ENCODE results near the gene MS4A6E. TPM values are rescaled to one million over a fixed set of nuclear protein-coding genes. Genes with fewer than 3 reads are reported as not detected.

The MS4A6E gene
- total and polyA plus RNA-seq, 7 donors: 0.23 to 1.2 TPM; not detected in 5

GRCh38 chr11:60315871-60316270 is 11.2 kb upstream of the MS4A6E start:
- H3K27ac ChIP-seq: no peak overlapping the region
- no peak overlapping the region for H3K4me3 ChIP-seq
- H3K36me3 ChIP-seq: no peaks in the 10 kb centered on the region
- intact Hi-C loops (cut with DNase I): no loop called here
- H3K4me1 ChIP-seq: no peaks in the 10 kb centered on the region
- no peaks in the 10 kb centered on the region for H3K27me3 ChIP-seq
- no peak for DNase-seq
- TF ChIP-seq POLR2A (IDR thresholded peaks at IDR 0.05) (no peak), POLR2AphosphoS5 (IDR thresholded peaks at IDR 0.05) (no peak), EP300 (IDR thresholded peaks at IDR 0.05) (no peak), CTCF (IDR thresholded peaks at IDR 0.05) (no peak)
- H3K9me3 ChIP-seq: peaks cover 0 to 6% (median 2%) of the 10 kb centered on the region in 4 donors

GRCh38 chr11:60316317-60316716 is 10.7 kb upstream of the MS4A6E start:
- DNase-seq: no peak
- peaks cover 0 to 6% (median 2%) of the 10 kb centered on the region in 4 donors for H3K9me3 ChIP-seq
- H3K4me1 ChIP-seq: no peaks in the 10 kb centered on the region
- no peaks in the 10 kb centered on the region for H3K27me3 ChIP-seq
- intact Hi-C loops (cut with DNase I): no loop called here
- H3K36me3 ChIP-seq: no peaks in the 10 kb centered on the region
- WGBS, 2 donors: 33 to 65% methylated on average over 2 of the region's 2 CpGs
- no peak overlapping the region for H3K27ac ChIP-seq
- TF ChIP-seq CTCF (IDR thresholded peaks at IDR 0.05) (no peak), POLR2AphosphoS5 (IDR thresholded peaks at IDR 0.05) (no peak), EP300 (IDR thresholded peaks at IDR 0.05) (no peak), POLR2A (IDR thresholded peaks at IDR 0.05) (no peak)
- no peak overlapping the region for H3K4me3 ChIP-seq

GRCh38 chr11:60318726-60319125 is 8.3 kb upstream of the MS4A6E start:
- intact Hi-C loops (cut with DNase I): no loop called here
- Histone ChIP-seq H3K4me1 (no peaks in the 10 kb centered on the region), H3K9me3 (peaks cover 0 to 6% (median 3%) of the 10 kb centered on the region in 4 donors), H3K36me3 (no peaks in the 10 kb centered on the region), H3K27ac (no peak overlapping the region), H3K4me3 (no peak overlapping the region), H3K27me3 (no peaks in the 10 kb centered on the region)
- WGBS, 2 donors: 46 to 85% methylated on average over 2 of the region's 2 CpGs
- no peak for DNase-seq
- no peak for TF ChIP-seq EP300 (IDR thresholded peaks at IDR 0.05)
- no peak for TF ChIP-seq POLR2A (IDR thresholded peaks at IDR 0.05)
- TF ChIP-seq CTCF (IDR thresholded peaks at IDR 0.05): no peak
- no peak for TF ChIP-seq POLR2AphosphoS5 (IDR thresholded peaks at IDR 0.05)

- TF ChIP-seq POLR2AphosphoS5 (IDR thresholded peaks at IDR 0.05) (no peak), POLR2A (IDR thresholded peaks at IDR 0.05) (no peak), EP300 (IDR thresholded peaks at IDR 0.05) (no peak), CTCF (IDR thresholded peaks at IDR 0.05) (no peak)
- no peaks in the 10 kb centered on the region for H3K36me3 ChIP-seq
- H3K27ac ChIP-seq: no peak overlapping the region
- DNase-seq: no peak
- H3K4me1 ChIP-seq: no peaks in the 10 kb centered on the region
- no peaks in the 10 kb centered on the region for H3K27me3 ChIP-seq
- H3K9me3 ChIP-seq: peaks cover 0 to 6% (median 3%) of the 10 kb centered on the region in 4 donors
- no peak overlapping the region for H3K4me3 ChIP-seq
- intact Hi-C loops (cut with DNase I): no loop called here
These were observed 6.0 kb upstream of the MS4A6E start for GRCh38 chr11:60321051-60321450.

GRCh38 chr11:60328460-60328859 is 1.4 kb downstream of the MS4A6E start:
- Histone ChIP-seq H3K27ac (no peak overlapping the region), H3K4me3 (no peak overlapping the region), H3K36me3 (no peaks in the 10 kb centered on the region), H3K27me3 (no peaks in the 10 kb centered on the region), H3K9me3 (no peaks in the 10 kb centered on the region), H3K4me1 (no peaks in the 10 kb centered on the region)
- intact Hi-C loops (cut with DNase I): no loop called here
- TF ChIP-seq POLR2AphosphoS5 (IDR thresholded peaks at IDR 0.05) (no peak), CTCF (IDR thresholded peaks at IDR 0.05) (no peak), EP300 (IDR thresholded peaks at IDR 0.05) (no peak), POLR2A (IDR thresholded peaks at IDR 0.05) (no peak)
- no peak for DNase-seq
